Measurements from ENCODE around the gene CTNNA3. TPM values are rescaled to one million over a fixed set of nuclear protein-coding genes. Genes with fewer than 3 reads are reported as not detected.
A peak's percentile ranks its signal among the peaks of the same experiment; 100 is the strongest.
"Not testable (repeated sequence)": the region's sequence is repeated elsewhere in the genome, so short reads cannot be mapped to it uniquely, and the experiment has no call there.

CTNNA3 gene
- total RNA-seq, 2 donors from 2014 or later: 1.6 TPM; not detected in 1

GRCh38 chr10:67257018-67257417 lies 439.0 kb downstream of the CTNNA3 start:
- ATAC-seq: no peak
- Mint-ChIP-seq H3K27ac (no peak overlapping the region), H3K4me1 (no peaks in the 10 kb centered on the region)

GRCh38 chr10:67250686-67251085 lies 445.3 kb downstream of the CTNNA3 start:
- no peak overlapping the region for H3K4me3 Mint-ChIP-seq
- no peaks in the 10 kb centered on the region for H3K4me1 Mint-ChIP-seq
- ATAC-seq (no peak), DNase-seq (no peak)
- H3K27ac Mint-ChIP-seq: no peak overlapping the region
- no peaks in the 10 kb centered on the region for H3K36me3 Mint-ChIP-seq (ENCODE audit: low read depth)
- H3K27me3 Mint-ChIP-seq: no peaks in the 10 kb centered on the region
- no peaks in the 10 kb centered on the region for H3K9me3 ChIP-seq (ENCODE audit: control insufficient read depth, low read length, poor library complexity, severe bottlenecking)

More at GRCh38 chr10:67257018-67257417, 439.0 kb downstream of the CTNNA3 start:
- no peaks in the 10 kb centered on the region for H3K9me3 ChIP-seq (ENCODE audit: control insufficient read depth, low read length, poor library complexity, severe bottlenecking)
- Mint-ChIP-seq H3K36me3 (ENCODE audit: low read depth) (no peaks in the 10 kb centered on the region), H3K27me3 (peaks cover 10% of the 10 kb centered on the region), H3K4me3 (no peak overlapping the region)
- no peak for DNase-seq

GRCh38 chr10:67246066-67246555 lies 449.9 kb downstream of the CTNNA3 start:
- H3K36me3 Mint-ChIP-seq (ENCODE audit: low read depth): no peaks in the 10 kb centered on the region
- H3K27me3 Mint-ChIP-seq: no peaks in the 10 kb centered on the region
- no peaks in the 10 kb centered on the region for H3K9me3 ChIP-seq (ENCODE audit: control insufficient read depth, low read length, poor library complexity, severe bottlenecking)
- DNase-seq (no peak), ATAC-seq (no peak)
- H3K4me3 Mint-ChIP-seq: no peak overlapping the region
- H3K27ac Mint-ChIP-seq: no peak overlapping the region
- H3K4me1 Mint-ChIP-seq: no peaks in the 10 kb centered on the region

- no peaks in the 10 kb centered on the region for H3K4me1 Mint-ChIP-seq
- ATAC-seq (no peak), DNase-seq (no peak)
- no peaks in the 10 kb centered on the region for H3K36me3 Mint-ChIP-seq (ENCODE audit: low read depth)
- H3K27ac Mint-ChIP-seq: no peak overlapping the region
- H3K9me3 ChIP-seq (ENCODE audit: control insufficient read depth, low read length, poor library complexity, severe bottlenecking): no peaks in the 10 kb centered on the region
- H3K27me3 Mint-ChIP-seq: no peaks in the 10 kb centered on the region
- H3K4me3 Mint-ChIP-seq: no peak overlapping the region
These were observed 453.5 kb downstream of the CTNNA3 start for GRCh38 chr10:67242528-67242927.

GRCh38 chr10:67241451-67241850 lies 454.5 kb downstream of the CTNNA3 start:
- no peak overlapping the region for H3K27ac Mint-ChIP-seq
- H3K4me3 Mint-ChIP-seq: no peak overlapping the region
- H3K27me3 Mint-ChIP-seq: no peaks in the 10 kb centered on the region
- ATAC-seq: no peak
- H3K36me3 Mint-ChIP-seq (ENCODE audit: low read depth): no peaks in the 10 kb centered on the region
- no peak for DNase-seq
- H3K4me1 Mint-ChIP-seq: no peaks in the 10 kb centered on the region
- H3K9me3 ChIP-seq (ENCODE audit: control insufficient read depth, low read length, poor library complexity, severe bottlenecking): no peaks in the 10 kb centered on the region

- H3K4me1 Mint-ChIP-seq: no peaks in the 10 kb centered on the region
- no peaks in the 10 kb centered on the region for H3K27me3 Mint-ChIP-seq
- H3K4me3 Mint-ChIP-seq: no peak overlapping the region
- ATAC-seq (no peak), DNase-seq (no peak)
- no peaks in the 10 kb centered on the region for H3K9me3 ChIP-seq (ENCODE audit: control insufficient read depth, low read length, poor library complexity, severe bottlenecking)
- H3K27ac Mint-ChIP-seq: no peak overlapping the region
- H3K36me3 Mint-ChIP-seq (ENCODE audit: low read depth): no peaks in the 10 kb centered on the region
These were observed 456.0 kb downstream of the CTNNA3 start for GRCh38 chr10:67239864-67240497.

GRCh38 chr10:67230680-67231500 lies 465.1 kb downstream of the CTNNA3 start:
- H3K27me3 Mint-ChIP-seq: peaks cover 14% of the 10 kb centered on the region
- not testable (repeated sequence) for ATAC-seq; H3K27ac Mint-ChIP-seq; DNase-seq; H3K4me1 Mint-ChIP-seq; H3K36me3 Mint-ChIP-seq (ENCODE audit: low read depth); H3K9me3 ChIP-seq (ENCODE audit: control insufficient read depth, low read length, poor library complexity, severe bottlenecking)
- H3K4me3 Mint-ChIP-seq: peak overlapping the region; percentile 1

GRCh38 chr10:67225226-67225625 lies 470.8 kb downstream of the CTNNA3 start:
- Mint-ChIP-seq H3K4me1 (no peaks in the 10 kb centered on the region), H3K27me3 (peaks cover 20% of the 10 kb centered on the region), H3K36me3 (ENCODE audit: low read depth) (peaks cover 3% of the 10 kb centered on the region), H3K27ac (no peak overlapping the region), H3K4me3 (no peak overlapping the region)
- DNase-seq (no peak), ATAC-seq (no peak)
- H3K9me3 ChIP-seq (ENCODE audit: control insufficient read depth, low read length, poor library complexity, severe bottlenecking): no peaks in the 10 kb centered on the region

GRCh38 chr10:67224553-67224952 lies 471.4 kb downstream of the CTNNA3 start:
- no peaks in the 10 kb centered on the region for H3K4me1 Mint-ChIP-seq
- peaks cover 14% of the 10 kb centered on the region for H3K27me3 Mint-ChIP-seq
- no peaks in the 10 kb centered on the region for H3K9me3 ChIP-seq (ENCODE audit: control insufficient read depth, low read length, poor library complexity, severe bottlenecking)
- ATAC-seq (no peak), DNase-seq (no peak)
- no peak overlapping the region for H3K27ac Mint-ChIP-seq
- H3K36me3 Mint-ChIP-seq (ENCODE audit: low read depth): no peaks in the 10 kb centered on the region
- H3K4me3 Mint-ChIP-seq: no peak overlapping the region

GRCh38 chr10:67222934-67223333 lies 473.1 kb downstream of the CTNNA3 start:
- Mint-ChIP-seq H3K4me1 (no peaks in the 10 kb centered on the region), H3K36me3 (ENCODE audit: low read depth) (peaks cover 2% of the 10 kb centered on the region), H3K27me3 (peaks cover 7% of the 10 kb centered on the region), H3K4me3 (no peak overlapping the region), H3K27ac (no peak overlapping the region)
- H3K9me3 ChIP-seq (ENCODE audit: control insufficient read depth, low read length, poor library complexity, severe bottlenecking): no peaks in the 10 kb centered on the region
- no peak for ATAC-seq
- DNase-seq: no peak

- no peaks in the 10 kb centered on the region for H3K9me3 ChIP-seq (ENCODE audit: control insufficient read depth, low read length, poor library complexity, severe bottlenecking)
- no peak overlapping the region for H3K27ac Mint-ChIP-seq
- H3K4me3 Mint-ChIP-seq: no peak overlapping the region
- DNase-seq: no peak
- H3K27me3 Mint-ChIP-seq: peaks cover 7% of the 10 kb centered on the region
- no peaks in the 10 kb centered on the region for H3K4me1 Mint-ChIP-seq
- H3K36me3 Mint-ChIP-seq (ENCODE audit: low read depth): peaks cover 2% of the 10 kb centered on the region
- ATAC-seq: no peak
These were observed 474.0 kb downstream of the CTNNA3 start for GRCh38 chr10:67221939-67222494.

GRCh38 chr10:67211680-67212079 lies 484.3 kb downstream of the CTNNA3 start:
- Mint-ChIP-seq H3K4me3 (no peak overlapping the region), H3K4me1 (no peaks in the 10 kb centered on the region), H3K27ac (no peak overlapping the region), H3K27me3 (no peaks in the 10 kb centered on the region), H3K36me3 (ENCODE audit: low read depth) (no peaks in the 10 kb centered on the region)
- DNase-seq (no peak), ATAC-seq (no peak)
- no peaks in the 10 kb centered on the region for H3K9me3 ChIP-seq (ENCODE audit: control insufficient read depth, low read length, poor library complexity, severe bottlenecking)

GRCh38 chr10:67207923-67208322 lies 488.1 kb downstream of the CTNNA3 start:
- not testable (repeated sequence) for H3K9me3 ChIP-seq (ENCODE audit: control insufficient read depth, low read length, poor library complexity, severe bottlenecking); H3K36me3 Mint-ChIP-seq (ENCODE audit: low read depth); H3K27me3 Mint-ChIP-seq; DNase-seq; H3K4me3 Mint-ChIP-seq; H3K27ac Mint-ChIP-seq; H3K4me1 Mint-ChIP-seq; ATAC-seq

Measured in T-helper 17 cell (primary cell).